ENCODE results near the gene DRAP1.
A peak's percentile ranks its signal among the peaks of the same experiment; 100 is the strongest.
"Not testable (repeated sequence)": the region's sequence is repeated elsewhere in the genome, so short reads cannot be mapped to it uniquely, and the experiment has no call there.

DRAP1 gene

DNA sequence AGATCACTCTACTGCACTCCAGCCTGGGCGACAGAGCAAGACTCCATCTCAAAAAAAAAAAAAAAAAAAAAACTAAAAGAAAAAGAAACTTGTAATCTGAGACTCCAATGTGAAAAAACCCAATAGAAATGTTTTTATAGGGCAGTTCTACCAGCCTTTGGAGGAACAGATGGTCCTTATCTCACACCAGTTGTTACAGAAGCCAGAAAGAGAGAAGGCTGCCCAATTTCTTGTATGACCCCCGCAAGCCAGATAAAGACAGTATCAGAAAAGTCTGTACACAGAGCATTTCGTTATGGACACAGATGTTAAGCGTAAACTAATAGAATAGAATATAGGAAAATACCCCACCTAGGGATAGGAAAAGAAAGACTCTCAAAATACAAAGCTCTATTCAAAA is 14.8 kb downstream of the DRAP1 start:
- no peak for DNase-seq

DNA sequence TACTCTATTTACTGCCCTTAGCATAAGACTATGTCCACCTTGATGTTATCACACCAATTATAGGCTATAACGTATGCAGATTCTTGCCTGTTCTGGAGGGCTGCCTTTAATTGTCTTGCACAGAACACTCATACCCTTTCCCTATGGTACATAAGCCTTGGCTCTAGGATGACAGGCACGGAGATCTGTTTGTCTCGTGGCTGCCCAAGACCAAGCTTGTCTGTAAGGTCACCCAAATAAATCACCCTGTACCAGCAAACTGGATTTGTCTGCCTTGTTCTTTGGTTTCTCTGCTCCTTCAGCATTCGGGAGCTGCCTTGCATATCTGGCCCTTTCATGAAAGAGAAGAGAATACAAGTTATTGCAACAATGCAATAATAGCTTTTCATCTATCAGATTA is 18.5 kb downstream of the DRAP1 start:
- DNase-seq: no peak

GRCh38 chr11:65941720-65942310 is 22.6 kb downstream of the DRAP1 start:
- no peak for DNase-seq

- no peak for DNase-seq
Observed at GRCh38 chr11:65942531-65942930, 23.3 kb downstream of the DRAP1 start.

DNA sequence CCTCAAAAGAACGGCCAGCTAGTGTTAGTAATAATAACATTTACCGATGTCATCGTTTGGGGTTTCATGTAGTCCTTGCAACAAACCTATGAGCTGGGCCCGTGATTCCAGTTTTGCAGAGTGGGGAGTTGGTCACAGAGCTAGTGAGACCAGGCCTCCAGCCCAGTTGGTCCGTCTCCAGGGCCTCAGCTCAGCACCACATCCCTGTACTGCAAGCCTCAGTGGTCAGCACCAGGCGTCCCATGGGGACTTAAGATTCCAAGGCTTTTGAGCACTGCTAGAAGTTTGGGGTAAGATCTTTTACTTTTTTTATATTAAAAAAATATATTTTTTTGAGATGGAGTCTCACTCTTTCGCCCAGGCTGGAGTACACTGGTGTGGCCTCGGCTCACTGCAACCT is 25.0 kb downstream of the DRAP1 start:
- no peak for DNase-seq

DNA sequence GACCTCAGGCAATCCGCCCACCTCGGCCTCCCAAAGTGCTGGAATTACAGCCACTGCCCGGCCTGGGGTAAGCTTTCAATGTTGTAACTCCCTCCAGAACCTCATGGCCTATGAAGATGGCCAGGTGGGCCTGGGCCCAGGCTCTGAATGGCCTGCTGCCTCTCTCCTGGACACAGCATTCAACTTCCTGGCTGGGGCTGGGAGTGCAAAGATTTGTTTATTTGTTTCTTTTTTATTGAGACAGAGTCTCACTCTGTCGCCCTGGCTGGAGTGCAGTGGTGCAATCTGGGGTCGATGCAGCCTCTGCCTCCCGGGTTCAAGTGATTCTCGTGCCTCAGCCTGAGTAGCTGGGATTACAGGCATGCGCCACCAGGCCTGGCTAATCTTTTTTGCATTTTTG is 25.5 kb downstream of the DRAP1 start:
- no peak for DNase-seq

DNA sequence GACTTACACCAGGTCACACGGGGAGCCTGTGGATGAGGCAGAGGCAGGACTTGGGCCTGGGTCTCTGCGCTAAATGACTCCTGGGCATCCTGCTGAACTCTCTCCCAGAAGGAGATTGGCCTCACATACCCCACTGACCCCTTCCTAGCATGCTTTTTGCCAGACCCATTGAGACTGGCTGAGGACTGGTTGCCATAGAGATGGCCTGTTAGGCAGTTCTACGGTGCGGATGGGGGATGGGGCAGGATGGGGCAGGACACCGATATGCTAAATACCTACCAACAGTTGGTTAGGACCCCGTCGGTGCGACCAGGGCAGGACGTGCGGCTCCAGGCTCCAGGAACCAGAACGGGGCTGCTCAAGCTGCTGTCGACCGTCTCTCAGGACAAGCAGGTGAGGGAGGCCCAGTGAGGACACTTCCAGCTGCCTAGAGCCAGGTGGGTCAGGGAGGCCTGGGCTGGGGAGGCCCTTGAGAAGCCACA is 26.2 kb downstream of the DRAP1 start, which contains the start of gene TSGA10IP:
TSS of gene TSGA10IP (plus strand) at position 51 of the 482 bp plus-strand sequence. CDS start at position 247, 196 bp downstream.
- no peak for DNase-seq

GRCh38 chr11:65945941-65946558 is 26.8 kb downstream of the DRAP1 start:
- no peak for DNase-seq

GRCh38 chr11:65946655-65947054 is 27.4 kb downstream of the DRAP1 start:
- DNase-seq: no peak

GRCh38 chr11:65947133-65947532 is 27.9 kb downstream of the DRAP1 start:
- DNase-seq: no peak

- no peak for DNase-seq
Observed at GRCh38 chr11:65947603-65948125, 28.4 kb downstream of the DRAP1 start.

DNA sequence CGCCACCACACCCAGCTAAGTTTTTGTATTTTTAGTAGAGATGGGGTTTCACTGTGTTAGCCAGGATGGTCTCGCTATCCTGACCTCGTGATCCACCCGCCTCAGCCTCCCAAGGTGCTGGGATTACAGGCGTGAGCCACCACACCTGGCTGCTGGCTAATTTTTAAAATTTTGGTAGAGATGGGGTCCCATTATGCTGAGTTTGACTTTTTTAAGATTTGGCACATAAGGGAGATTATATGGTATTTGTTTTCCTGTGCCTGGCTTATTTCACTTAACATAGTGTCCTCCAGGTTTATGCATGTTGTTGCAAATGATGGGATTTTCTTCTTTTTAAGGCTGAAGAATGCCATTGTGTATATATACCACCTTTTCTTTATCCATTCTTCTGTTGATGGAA is 31.5 kb downstream of the DRAP1 start:
- DNase-seq: not testable (repeated sequence)

- not testable (repeated sequence) for DNase-seq
Observed at GRCh38 chr11:65951641-65952040, 32.4 kb downstream of the DRAP1 start.

- no peak for DNase-seq
Observed at GRCh38 chr11:65952052-65952521, 32.9 kb downstream of the DRAP1 start.

GRCh38 chr11:65953471-65953870 is 34.2 kb downstream of the DRAP1 start:
- DNase-seq: no peak

DNA sequence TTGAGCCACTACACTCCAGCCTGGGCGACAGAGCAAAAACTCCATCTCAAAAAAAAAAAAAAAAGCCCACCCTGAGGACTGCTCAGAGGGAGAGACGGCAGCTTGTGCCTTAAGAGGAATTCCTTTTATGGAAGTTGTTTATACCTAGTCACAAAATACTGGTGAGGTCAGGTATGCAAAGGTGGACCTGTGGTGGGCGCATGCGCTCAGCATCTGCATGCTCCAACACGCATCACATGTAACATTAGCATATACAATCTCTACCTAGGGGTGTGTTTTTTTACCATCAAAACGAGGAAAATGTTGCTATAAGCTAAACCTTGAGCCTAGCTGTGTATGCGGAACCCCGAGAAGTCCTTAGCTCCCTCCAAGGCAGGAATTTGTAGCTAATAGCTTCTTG is 35.5 kb downstream of the DRAP1 start:
- no peak for DNase-seq

DNA sequence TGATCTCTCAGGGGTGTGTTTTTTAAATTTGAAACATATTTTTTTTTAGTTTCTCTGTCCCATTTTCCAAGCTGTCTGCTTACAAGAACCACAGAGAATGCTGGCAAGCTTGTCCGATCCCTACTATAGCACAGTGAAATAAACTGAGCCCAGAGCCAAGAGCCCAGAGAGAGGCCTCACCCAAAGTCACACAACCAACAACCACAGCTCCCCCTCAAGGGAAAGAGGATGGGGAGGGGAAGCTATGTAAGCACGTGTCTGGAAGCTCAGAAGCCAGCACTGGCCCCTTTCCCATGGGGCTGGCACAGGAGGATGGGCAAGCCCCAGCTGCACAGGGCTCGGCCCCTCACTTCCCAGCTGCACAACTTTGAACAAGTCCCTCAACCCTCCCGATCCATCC is 39.1 kb downstream of the DRAP1 start:
- no peak for DNase-seq

- no peak for DNase-seq
Observed at GRCh38 chr11:65958774-65959420, 39.7 kb downstream of the DRAP1 start.

GRCh38 chr11:65960824-65961266 is 41.6 kb downstream of the DRAP1 start:
- DNase-seq: no peak

DNA sequence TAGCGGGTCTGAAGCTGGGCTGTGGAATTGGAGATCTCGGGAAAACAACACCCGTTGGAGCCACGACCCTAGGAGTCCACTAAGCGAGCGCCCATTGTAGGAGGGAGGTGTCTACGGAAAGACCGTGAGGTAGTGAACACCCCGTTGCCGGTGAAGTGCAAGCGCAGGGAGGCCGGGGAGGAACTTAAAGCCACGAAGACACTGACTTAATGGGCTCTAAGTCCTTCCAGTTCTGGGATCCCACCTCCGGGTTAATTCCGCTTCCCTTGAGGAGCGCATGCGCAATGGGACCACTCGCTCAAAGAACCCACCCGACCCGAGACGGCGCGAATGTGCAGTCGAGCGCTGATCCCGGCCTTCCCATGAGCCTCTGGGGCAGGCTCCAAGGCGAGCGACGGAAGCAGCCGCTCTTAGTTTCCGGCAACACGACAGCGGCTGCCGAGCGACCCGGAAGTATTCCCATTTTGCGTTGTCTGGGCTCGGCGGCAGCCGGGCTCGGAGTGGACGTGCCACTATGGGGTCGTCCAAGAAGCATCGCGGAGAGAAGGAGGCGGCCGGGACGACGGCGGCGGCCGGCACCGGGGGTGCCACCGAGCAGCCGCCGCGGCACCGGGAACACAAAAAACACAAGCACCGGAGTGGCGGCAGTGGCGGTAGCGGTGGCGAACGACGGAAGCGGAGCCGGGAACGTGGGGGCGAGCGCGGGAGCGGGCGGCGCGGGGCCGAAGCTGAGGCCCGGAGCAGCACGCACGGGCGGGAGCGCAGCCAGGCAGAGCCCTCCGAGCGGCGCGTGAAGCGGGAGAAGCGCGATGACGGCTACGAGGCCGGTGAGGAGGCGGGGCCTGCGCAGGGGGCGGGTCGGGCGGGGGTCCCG is 42.3 kb downstream of the DRAP1 start, which contains the start of gene SART1:
TSS of gene SART1 (plus strand) at position 468 of the 874 bp plus-strand sequence. CDS start at position 515, 47 bp downstream.
- DNase-seq: peak; percentile 97

GRCh38 chr11:65962141-65962564 is 42.9 kb downstream of the DRAP1 start:
- no peak for DNase-seq

DNA sequence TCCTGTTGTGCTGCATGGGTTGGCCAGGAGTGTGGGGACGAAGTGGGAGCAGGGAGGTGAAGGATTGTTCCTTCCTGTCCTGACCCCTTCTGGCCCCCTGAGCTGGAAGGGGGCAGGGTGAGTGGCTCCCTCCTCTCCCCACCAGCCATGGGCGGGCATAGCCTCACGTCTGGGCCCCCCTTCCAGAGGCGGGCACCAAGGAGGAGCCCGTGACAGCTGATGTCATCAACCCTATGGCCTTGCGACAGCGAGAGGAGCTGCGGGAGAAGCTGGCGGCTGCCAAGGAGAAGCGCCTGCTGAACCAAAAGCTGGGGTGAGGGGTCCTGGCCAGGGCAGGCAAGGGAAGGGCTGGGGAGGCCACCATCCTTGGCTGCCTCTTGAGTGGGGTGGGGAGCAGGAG is 45.7 kb downstream of the DRAP1 start:
- no peak for DNase-seq
